ENCODE data around the gene LYRM1. TPM values are rescaled to one million over a fixed set of nuclear protein-coding genes. Genes with fewer than 3 reads are reported as not detected.

The LYRM1 gene
- total and polyA plus RNA-seq, 2 of the 8 experiments (the other 6 are each of a cell fraction or from before 2014, with no cell fraction given): 11.6 to 13.4 TPM

DNA sequence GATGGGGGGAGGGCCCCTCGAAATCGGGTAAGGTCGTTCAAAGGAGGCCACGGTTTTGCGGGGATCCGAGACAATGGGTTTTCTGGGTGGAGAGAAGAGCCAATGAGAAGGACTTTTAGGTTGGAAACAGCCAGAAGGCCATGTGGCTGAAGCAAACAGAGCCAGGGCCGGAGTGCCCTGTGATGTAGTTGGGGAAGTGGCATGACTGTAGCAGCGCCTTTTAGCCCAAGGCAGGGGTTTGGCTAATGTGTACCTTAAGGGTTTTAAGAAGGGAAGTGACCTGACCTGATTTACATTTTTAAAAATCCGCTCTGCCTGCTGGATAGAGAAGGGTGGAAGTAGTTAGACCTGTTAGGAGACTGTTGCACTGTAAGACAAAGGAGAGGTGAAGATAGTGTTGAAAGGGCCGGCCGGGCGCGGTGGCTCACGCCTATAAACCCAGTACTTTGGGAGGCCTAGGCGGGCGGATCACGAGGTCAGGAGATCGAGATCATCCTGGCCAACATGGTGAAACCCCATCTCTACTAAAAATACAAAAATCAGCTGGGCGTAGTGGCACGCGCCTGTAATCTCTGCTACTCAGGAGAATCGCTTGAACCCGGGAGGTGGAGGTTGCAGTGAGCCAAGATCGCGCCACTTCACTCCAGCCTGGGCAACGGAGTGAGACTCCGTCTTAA is 1.0 kb downstream of the LYRM1 start (continued):
- no peak for TF ChIP-seq TAF7 (optimal IDR thresholded peaks at IDR 0.05; ENCODE audit: borderline replicate concordance, low read depth, low read length)
- no peak for TF ChIP-seq NRF1 (IDR thresholded peaks at IDR 0.05; ENCODE audit: low read depth, low read length)
- TF ChIP-seq TEAD4 (IDR thresholded peaks at IDR 0.05; ENCODE audit: low read depth, low read length): no peak
- peak; percentile 67; the same call in 1 of the 2 replicates for TF ChIP-seq TAF1 (IDR thresholded peaks at IDR 0.05; ENCODE audit: low read depth, low read length)
- TF ChIP-seq GABPA (IDR thresholded peaks at IDR 0.05; ENCODE audit: borderline replicate concordance, insufficient read depth, low read length): no peak
- peak; percentile 76 for TF ChIP-seq POLR2AphosphoS5 (IDR thresholded peaks at IDR 0.05; ENCODE audit: low read depth, low read length)
- no peak for TF ChIP-seq RXRA (IDR thresholded peaks at IDR 0.05; ENCODE audit: insufficient read depth, low read depth, low read length)
- peak; percentile 26 to 43; a peak in 2 of 3 replicates for TF ChIP-seq POLR2A (IDR thresholded peaks at IDR 0.05; ENCODE audit: control extremely low read depth in 1 of 2, low read depth in 2 of 2, low read length in 2 of 2)
- TF ChIP-seq SP1 (IDR thresholded peaks at IDR 0.05; ENCODE audit: low read depth, low read length): no peak
- TF ChIP-seq POU5F1 (IDR thresholded peaks at IDR 0.05; ENCODE audit: low read depth, low read length): no peak
- no peak for TF ChIP-seq ASH2L (IDR thresholded peaks at IDR 0.05; ENCODE audit: low read length)
- TF ChIP-seq JUN (IDR thresholded peaks at IDR 0.05; ENCODE audit: low read depth, low read length): no peak
- TF ChIP-seq SUZ12 (IDR thresholded peaks at IDR 0.05; ENCODE audit: low read length): no peak
- TF ChIP-seq SIRT6 (IDR thresholded peaks at IDR 0.05; ENCODE audit: low read length): no peak
- no peak for TF ChIP-seq EP300 (IDR thresholded peaks at IDR 0.05; ENCODE audit: borderline replicate concordance in 1 of 2, low read depth in 2 of 2, low read length in 2 of 2)
- TF ChIP-seq KDM1A (IDR thresholded peaks at IDR 0.05; ENCODE audit: borderline replicate concordance, low read length): no peak
- TF ChIP-seq, protein P1, sequence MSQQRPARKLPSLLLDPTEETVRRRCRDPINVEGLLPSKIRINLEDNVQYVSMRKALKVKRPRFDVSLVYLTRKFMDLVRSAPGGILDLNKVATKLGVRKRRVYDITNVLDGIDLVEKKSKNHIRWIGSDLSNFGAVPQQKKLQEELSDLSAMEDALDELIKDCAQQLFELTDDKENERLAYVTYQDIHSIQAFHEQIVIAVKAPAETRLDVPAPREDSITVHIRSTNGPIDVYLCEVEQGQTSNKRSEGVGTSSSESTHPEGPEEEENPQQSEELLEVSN (IDR thresholded peaks at IDR 0.05): peak; percentile 27; the same call in 1 of the 2 replicates
- TF ChIP-seq JUND (IDR thresholded peaks at IDR 0.05; ENCODE audit: low read length): no peak
